ENCODE data around the gene CCDC170.

- TF ChIP-seq POLR2A (IDR thresholded peaks at IDR 0.05; ENCODE audit: low read length): no peak
- no peak for TF ChIP-seq GATA1 (IDR thresholded peaks at IDR 0.05; ENCODE audit: low read depth, low read length)
Measured at GRCh38 chr6:151553416-151554165, 59.8 kb downstream of the CCDC170 start.
